CD14-positive monocyte (primary cell): ENCODE measurements around the gene PFKM. TPM values are rescaled to one million over a fixed set of nuclear protein-coding genes. Genes with fewer than 3 reads are reported as not detected.
A peak's percentile ranks its signal among the peaks of the same experiment; 100 is the strongest.

Experiments
- DNase-seq, 3 donors: peaks; one replicate each; pipeline ENCODE4 v3.0.0-alpha.2; 2011 to 2022
- H2AFZ ChIP-seq: 2 replicates; pipeline ENCODE4 v1.6.0; 2012; ENCODE audit warnings: mild to moderate bottlenecking, low read depth, low read length, inconsistent platforms; ENCODE audit not compliant: insufficient read depth, poor library complexity, severe bottlenecking
- H3K27ac ChIP-seq, 2 donors: 1 replicate in 1 of 2; 2 replicates in 1 of 2; pipeline ENCODE4 v1.5.1; 2012 to 2013; ENCODE audit warnings: low read length in 2 of 2, control low read depth in 1 of 2, inconsistent platforms in 1 of 2, low read depth in 1 of 2, mild to moderate bottlenecking in 1 of 2
- H3K27me3 ChIP-seq, 2 donors: one replicate each; pipeline versions ENCODE4 v1.6.0 to v1.6.1; 2011 to 2013; ENCODE audit warnings: low read length in 2 of 2; ENCODE audit not compliant: control insufficient read depth in 2 of 2, insufficient read depth in 2 of 2
- H3K36me3 ChIP-seq, 2 donors: replicated peaks in 1 of 2; 1 replicate in 1 of 2; 2 replicates in 1 of 2; pipeline versions ENCODE4 v1.5.1 to v1.6.1; 2012 to 2013; ENCODE audit warnings: low read length in 2 of 2, control low read depth in 1 of 2, inconsistent platforms in 1 of 2, mild to moderate bottlenecking in 1 of 2; ENCODE audit not compliant: insufficient read depth in 2 of 2, control insufficient read depth in 1 of 2
- H3K4me1 ChIP-seq, 2 donors: 1 replicate in 1 of 2; 2 replicates in 1 of 2; pipeline versions ENCODE4 v1.5.1 to v1.6.1; 2012 to 2013; ENCODE audit warnings: low read length in 2 of 2, control low read depth in 1 of 2, inconsistent platforms in 1 of 2, mild to moderate bottlenecking in 1 of 2, moderate library complexity in 1 of 2; ENCODE audit not compliant: insufficient read depth in 2 of 2, control insufficient read depth in 1 of 2
- H3K4me2 ChIP-seq: replicated peaks from 2 replicates; pipeline ENCODE3; 2012; ENCODE audit warnings: low read length, moderate library complexity, mild to moderate bottlenecking; ENCODE audit not compliant: poor library complexity, severe bottlenecking; ENCODE audit errors: extremely low read depth
- H3K4me3 ChIP-seq, 3 experiments: fragments of 200-600 bp in 1 of 3; sonication (generic) in 1 of 3; replicated peaks in 1 of 3; 1 replicate in 2 of 3; 2 replicates in 1 of 3; pipeline ENCODE4 v1.5.1; 2011 to 2013; ENCODE audit warnings: low read length in 3 of 3, mild to moderate bottlenecking in 3 of 3, control low read depth in 2 of 3, low read depth in 2 of 3, inconsistent platforms in 1 of 3, moderate library complexity in 1 of 3
- H3K79me2 ChIP-seq: 2 replicates; pipeline ENCODE4 v1.6.0; 2012; ENCODE audit warnings: mild to moderate bottlenecking, control low read depth, inconsistent platforms, low read length, moderate library complexity; ENCODE audit not compliant: insufficient read depth
- H3K9ac ChIP-seq: 2 replicates; pipeline ENCODE4 v1.6.0; 2017; ENCODE audit warnings: low read length, mild to moderate bottlenecking; ENCODE audit not compliant: insufficient read depth, poor library complexity, severe bottlenecking
- H3K9me3 ChIP-seq, 2 donors: replicated peaks in 1 of 2; 1 replicate in 1 of 2; 2 replicates in 1 of 2; pipeline versions ENCODE4 v1.5.1 to v1.6.1; 2012 to 2013; ENCODE audit warnings: low read length in 2 of 2, control low read depth in 1 of 2; ENCODE audit not compliant: control insufficient read depth in 1 of 2, insufficient read depth in 1 of 2
- H4K20me1 ChIP-seq: 2 replicates; pipeline ENCODE4 v1.6.0; 2012; ENCODE audit warnings: mild to moderate bottlenecking, low read length, control low read depth, moderate library complexity; ENCODE audit not compliant: insufficient read depth
- H3K27ac Mint-ChIP-seq, 7 donors: one replicate each; pipeline ENCODE4 v1.8.0; 2020; ENCODE audit warnings: mild to moderate bottlenecking in 7 of 7, mixed read lengths in 7 of 7, moderate library complexity in 6 of 7, inconsistent platforms in 2 of 7
- H3K27me3 Mint-ChIP-seq, 3 donors: one replicate each; pipeline ENCODE4 v1.8.0; 2021 to 2022; ENCODE audit warnings: low read depth in 3 of 3, mild to moderate bottlenecking in 3 of 3, mixed read lengths in 3 of 3, moderate library complexity in 3 of 3, inconsistent platforms in 1 of 3
- H3K36me3 Mint-ChIP-seq, 2 donors: one replicate each; pipeline ENCODE4 v1.8.0; 2020; ENCODE audit warnings: mixed read lengths in 2 of 2, inconsistent platforms in 1 of 2, mild to moderate bottlenecking in 1 of 2
- H3K4me1 Mint-ChIP-seq: one replicate; pipeline ENCODE4 v1.8.0; 2020; ENCODE audit warnings: mild to moderate bottlenecking, mixed read lengths
- H3K4me3 Mint-ChIP-seq, 2 donors: one replicate each; pipeline ENCODE4 v1.8.0; 2020; ENCODE audit warnings: mild to moderate bottlenecking in 2 of 2, mixed read lengths in 2 of 2, moderate library complexity in 1 of 2
- H3K9me3 Mint-ChIP-seq, 7 donors: one replicate each; pipeline ENCODE4 v1.8.0; 2020 to 2022; ENCODE audit warnings: mixed read lengths in 7 of 7, mild to moderate bottlenecking in 6 of 7, moderate library complexity in 6 of 7, inconsistent platforms in 2 of 7
- WGBS: methylation state at CpG from one replicate; pipeline ENCODE4 v1.1.5; 2013; ENCODE audit warnings: missing lambda C conversion rate; ENCODE audit not compliant: insufficient coverage; 5-methylcytosine and 5-hydroxymethylcytosine counted together
- intact Hi-C, 2 donors: fragments of 100-400 bp; cut with micrococcal nuclease; formaldehyde crosslinking; loops; one replicate each; pipeline versions ENCODE4 v1.15.0 to v1.15.1; 2023
- polyA plus RNA-seq, 3 donors: library from polyadenylated mRNA; depleted of rRNA in 1 of 3; unstranded in 2 of 3; stranded (reverse) in 1 of 3; fragments of 300-500 nt in 2 of 3; fragments of >200 nt in 1 of 3; fragmentation: Illumina TruSeq in 2 of 3; gene quantifications; 1 replicate in 2 of 3; 2 replicates in 1 of 3; pipeline ENCODE4 v1.2.3, GENCODE V29; 2012 to 2021
- TF ChIP-seq, protein P1 (sequence below): fragments of 200-600 bp; IDR thresholded peaks from one replicate; pipeline ENCODE4 v1.8.0; 2022; ENCODE audit warnings: antibody characterized with exemption, mild to moderate bottlenecking

Gene PFKM
- polyA plus RNA-seq, 3 donors = 2.8 to 8.4 (median 3.0) TPM

DNA sequence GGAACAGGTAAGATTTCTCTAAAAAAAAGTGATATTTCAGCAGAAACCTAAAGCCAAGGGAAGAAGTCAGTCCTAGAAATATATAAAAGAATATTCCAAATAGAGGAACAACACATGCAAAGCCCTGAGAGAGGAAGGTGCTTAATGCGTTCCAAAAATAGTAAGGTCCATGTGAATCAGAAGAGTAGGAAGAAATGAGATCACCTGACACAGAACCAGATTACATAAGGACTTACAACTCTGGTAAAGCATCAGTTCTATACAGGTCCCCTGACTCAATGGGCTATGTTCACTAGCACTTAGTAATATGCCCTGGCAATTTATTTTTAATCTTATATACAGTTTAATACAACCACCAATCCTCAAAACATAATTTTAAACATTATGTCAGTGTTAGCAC lies 43.3 kb upstream of the PFKM start:
- Histone ChIP-seq H3K9me3 (no peaks in the 10 kb centered on the region), H2AFZ (no peak overlapping the region), H3K36me3 (peaks cover 38 to 66% of the 10 kb centered on the region in 2 donors), H3K4me1 (peaks cover 0 to 4% of the 10 kb centered on the region in 2 donors), H3K27ac (no peak overlapping the region), H3K4me2 (no peak overlapping the region), H4K20me1 (no peaks in the 10 kb centered on the region), H3K79me2 (no peaks in the 10 kb centered on the region), H3K4me3 (no peak overlapping the region), H3K27me3 (no peaks in the 10 kb centered on the region), H3K9ac (no peak overlapping the region)
- peaks cover 4% of the 10 kb centered on the region for H3K4me1 Mint-ChIP-seq
- WGBS = no CpG with 5 or more reads among the region's 1 CpG
- no peak overlapping the region for H3K4me3 Mint-ChIP-seq
- TF ChIP-seq, protein P1, sequence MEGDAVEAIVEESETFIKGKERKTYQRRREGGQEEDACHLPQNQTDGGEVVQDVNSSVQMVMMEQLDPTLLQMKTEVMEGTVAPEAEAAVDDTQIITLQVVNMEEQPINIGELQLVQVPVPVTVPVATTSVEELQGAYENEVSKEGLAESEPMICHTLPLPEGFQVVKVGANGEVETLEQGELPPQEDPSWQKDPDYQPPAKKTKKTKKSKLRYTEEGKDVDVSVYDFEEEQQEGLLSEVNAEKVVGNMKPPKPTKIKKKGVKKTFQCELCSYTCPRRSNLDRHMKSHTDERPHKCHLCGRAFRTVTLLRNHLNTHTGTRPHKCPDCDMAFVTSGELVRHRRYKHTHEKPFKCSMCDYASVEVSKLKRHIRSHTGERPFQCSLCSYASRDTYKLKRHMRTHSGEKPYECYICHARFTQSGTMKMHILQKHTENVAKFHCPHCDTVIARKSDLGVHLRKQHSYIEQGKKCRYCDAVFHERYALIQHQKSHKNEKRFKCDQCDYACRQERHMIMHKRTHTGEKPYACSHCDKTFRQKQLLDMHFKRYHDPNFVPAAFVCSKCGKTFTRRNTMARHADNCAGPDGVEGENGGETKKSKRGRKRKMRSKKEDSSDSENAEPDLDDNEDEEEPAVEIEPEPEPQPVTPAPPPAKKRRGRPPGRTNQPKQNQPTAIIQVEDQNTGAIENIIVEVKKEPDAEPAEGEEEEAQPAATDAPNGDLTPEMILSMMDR = no peak
- intact Hi-C loops = no loop called here
- no peak for DNase-seq
- H3K9me3 Mint-ChIP-seq = peaks cover 0 to 2% (median 0%) of the 10 kb centered on the region in 7 donors
- peaks cover 38 to 60% of the 10 kb centered on the region in 2 donors for H3K36me3 Mint-ChIP-seq
- H3K27ac Mint-ChIP-seq = peak overlapping the region in 1 of 7 donors; percentile 19
- H3K27me3 Mint-ChIP-seq = no peaks in the 10 kb centered on the region

DNA sequence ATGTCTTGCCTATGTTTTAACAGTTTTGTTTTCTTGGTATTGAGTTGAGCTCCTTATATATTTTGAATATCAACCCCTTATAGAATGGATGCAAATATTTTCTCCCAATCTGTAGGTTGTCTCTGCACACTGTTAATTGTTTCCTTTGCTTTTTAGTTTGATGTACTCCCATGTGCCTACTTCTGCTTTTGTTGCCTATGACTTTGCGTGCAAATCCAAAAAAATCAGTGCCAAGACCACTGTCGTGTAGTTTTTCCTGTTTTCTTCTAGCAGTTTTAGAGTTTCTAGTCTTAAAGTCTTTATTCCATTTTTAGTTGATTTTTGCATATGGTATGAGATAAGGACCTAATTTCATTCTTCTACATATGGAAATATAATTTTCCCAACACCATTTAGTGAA lies 42.1 kb upstream of the PFKM start:
- Histone ChIP-seq H2AFZ (no peak overlapping the region), H4K20me1 (no peaks in the 10 kb centered on the region), H3K36me3 (peaks cover 32 to 65% of the 10 kb centered on the region in 2 donors), H3K9me3 (no peaks in the 10 kb centered on the region), H3K79me2 (no peaks in the 10 kb centered on the region), H3K27ac (no peak overlapping the region), H3K9ac (no peak overlapping the region), H3K4me3 (no peak overlapping the region), H3K4me2 (no peak overlapping the region), H3K4me1 (peaks cover 0 to 4% of the 10 kb centered on the region in 2 donors), H3K27me3 (no peaks in the 10 kb centered on the region)
- Mint-ChIP-seq H3K27me3 (no peaks in the 10 kb centered on the region), H3K4me1 (peaks cover 4% of the 10 kb centered on the region), H3K36me3 (peaks cover 38 to 61% of the 10 kb centered on the region in 2 donors), H3K9me3 (peaks cover 0 to 2% (median 0%) of the 10 kb centered on the region in 7 donors), H3K27ac (peak overlapping the region in 1 of 7 donors; percentile 5), H3K4me3 (no peak overlapping the region)
- intact Hi-C loops = no loop called here
- no CpG with 5 or more reads among the region's 2 CpGs for WGBS
- DNase-seq = no peak
- TF ChIP-seq, protein P1 = no peak
